GM12892 (cell line): ENCODE results near the gene ATG10.

Source experiments
- POLR2A ChIP-seq: IDR thresholded peaks from 2 replicates; pipeline ENCODE4 v1.6.1; 2011; ENCODE audit warnings: low read depth, low read length, control low read depth
- POLR2AphosphoS5 ChIP-seq: IDR thresholded peaks from 2 replicates; pipeline ENCODE4 v1.6.1; 2011; ENCODE audit warnings: low read depth, low read length, control low read depth

- TF ChIP-seq POLR2A (no peak), POLR2AphosphoS5 (no peak)
These were observed 191.8 kb downstream of the ATG10 start for GRCh38 chr5:82163452-82164175.
